CD4-positive, alpha-beta T cell treated with Interleukin-17A for 1 hour (primary cell): Measurements from ENCODE around the gene WASHC4.

ENCODE experiments used
- DNase-seq: peaks from one replicate; pipeline ENCODE4 v3.0.0-alpha.2; 2020

Gene WASHC4

DNA sequence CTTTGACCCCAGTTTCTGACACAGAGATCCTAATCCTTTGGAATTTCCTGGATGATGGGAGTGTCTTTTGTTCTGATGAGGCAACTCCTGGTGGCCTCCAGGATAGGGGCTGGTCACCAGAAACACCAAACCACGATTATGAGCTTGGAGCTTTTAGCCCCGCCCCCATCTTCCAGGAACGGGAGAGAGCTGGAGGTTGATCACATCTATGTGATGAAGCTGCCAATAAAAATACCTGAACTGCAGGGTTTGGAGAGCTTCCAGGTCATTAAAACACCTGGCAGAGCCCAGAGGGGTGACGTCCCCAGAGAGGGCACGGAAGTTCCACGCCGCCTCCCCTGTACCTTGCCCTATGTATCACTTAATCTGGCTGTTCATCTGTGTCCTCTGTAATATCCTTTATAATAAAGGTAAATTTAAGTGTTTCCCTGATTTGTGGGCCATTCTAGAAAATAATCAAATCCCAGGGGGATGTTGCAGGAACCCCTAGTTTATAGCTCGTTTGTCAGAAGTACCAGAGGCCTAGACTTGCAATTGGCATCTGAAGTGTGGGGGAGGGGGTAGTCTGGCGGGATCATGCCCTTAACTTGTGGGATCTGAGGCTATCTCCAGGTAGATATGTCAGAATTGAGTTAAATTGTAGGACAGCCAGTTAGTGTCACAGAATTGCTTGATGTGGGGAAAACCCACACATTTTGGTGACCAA lies 107.3 kb downstream of the WASHC4 start:
- DNase-seq, result no peak

DNA sequence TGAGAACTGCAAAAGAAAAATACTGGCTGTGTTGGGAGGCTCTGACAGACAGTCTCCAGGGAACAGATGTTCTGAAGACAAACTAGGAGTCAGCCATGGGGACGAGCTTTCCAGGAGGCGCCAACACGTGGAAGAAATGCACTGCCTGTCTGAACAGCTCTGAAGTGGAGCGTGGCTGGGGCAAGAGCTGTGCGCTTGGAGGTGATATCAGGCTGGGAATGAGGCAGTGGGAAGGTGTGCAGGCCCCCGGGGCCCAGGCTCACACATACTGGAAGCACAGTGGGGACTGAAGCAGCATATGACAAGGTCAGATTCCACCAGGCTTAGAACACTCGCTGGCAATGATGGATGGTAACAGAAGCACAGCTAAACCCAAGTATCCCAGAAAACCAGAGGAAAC lies 110.9 kb downstream of the WASHC4 start:
- DNase-seq, result no peak
